ENCODE data around the gene ADGRE1.

Gene ADGRE1

DNA sequence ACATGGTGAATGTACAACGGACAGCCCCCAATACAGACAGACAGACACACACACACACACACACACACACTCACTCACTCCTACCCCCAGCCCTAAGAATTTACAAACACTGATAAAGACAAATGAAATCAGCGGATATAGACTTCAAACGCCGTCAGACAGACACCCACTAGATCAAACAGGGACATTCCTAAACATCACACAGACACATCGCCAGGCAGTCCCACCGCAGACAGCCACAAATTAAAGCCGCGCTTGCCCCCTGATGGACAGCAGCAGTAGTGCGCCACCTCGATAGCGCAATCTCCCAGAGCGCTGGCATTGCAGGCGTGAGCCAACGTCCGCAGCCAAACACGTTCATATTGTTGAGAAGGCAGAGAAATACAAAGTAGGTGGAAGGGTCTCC is 24.7 kb upstream of the ADGRE1 start (continued):
- TF ChIP-seq, protein P1, sequence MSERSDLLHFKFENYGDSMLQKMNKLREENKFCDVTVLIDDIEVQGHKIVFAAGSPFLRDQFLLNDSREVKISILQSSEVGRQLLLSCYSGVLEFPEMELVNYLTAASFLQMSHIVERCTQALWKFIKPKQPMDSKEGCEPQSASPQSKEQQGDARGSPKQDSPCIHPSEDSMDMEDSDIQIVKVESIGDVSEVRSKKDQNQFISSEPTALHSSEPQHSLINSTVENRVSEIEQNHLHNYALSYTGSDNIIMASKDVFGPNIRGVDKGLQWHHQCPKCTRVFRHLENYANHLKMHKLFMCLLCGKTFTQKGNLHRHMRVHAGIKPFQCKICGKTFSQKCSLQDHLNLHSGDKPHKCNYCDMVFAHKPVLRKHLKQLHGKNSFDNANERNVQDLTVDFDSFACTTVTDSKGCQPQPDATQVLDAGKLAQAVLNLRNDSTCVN (tag by site-specific recombination; optimal IDR thresholded peaks at IDR 0.05) = no peak
- TF ChIP-seq ZNF354C (tag by site-specific recombination; IDR thresholded peaks at IDR 0.05; ENCODE audit: borderline replicate concordance, low read depth) (no peak), SP3 (tag by site-specific recombination; IDR thresholded peaks at IDR 0.05) (no peak), ZNF76 (tag by site-specific recombination; IDR thresholded peaks at IDR 0.05; ENCODE audit: borderline replicate concordance, low read depth) (no peak), ZNF707 (tag by site-specific recombination; IDR thresholded peaks at IDR 0.05) (no peak), ZNF10 (tag by site-specific recombination; IDR thresholded peaks at IDR 0.05) (no peak), ZNF292 (tag by site-specific recombination; IDR thresholded peaks at IDR 0.05; ENCODE audit: borderline replicate concordance, low read depth) (no peak), ZNF175 (tag by site-specific recombination; IDR thresholded peaks at IDR 0.05) (no peak), HOXA7 (CRISPR knock-in tag; IDR thresholded peaks at IDR 0.05; ENCODE audit: borderline replicate concordance) (no peak), ZNF23 (tag by site-specific recombination; IDR thresholded peaks at IDR 0.05; ENCODE audit: borderline replicate concordance) (no peak), GLIS1 (tag by site-specific recombination; IDR thresholded peaks at IDR 0.05) (peak; percentile 56), ZNF510 (tag by site-specific recombination; IDR thresholded peaks at IDR 0.05; ENCODE audit: insufficient replicate concordance) (no peak), ZNF16 (tag by site-specific recombination; IDR thresholded peaks at IDR 0.05; ENCODE audit: low read depth) (no peak), ZNF747 (tag by site-specific recombination; IDR thresholded peaks at IDR 0.05) (no peak), ZNF157 (tag by site-specific recombination; IDR thresholded peaks at IDR 0.05) (no peak), ZFP3 (tag by site-specific recombination; IDR thresholded peaks at IDR 0.05; ENCODE audit: low read depth) (no peak), ZNF560 (tag by site-specific recombination; IDR thresholded peaks at IDR 0.05; ENCODE audit: borderline replicate concordance) (no peak), ZNF596 (tag by site-specific recombination; IDR thresholded peaks at IDR 0.05) (no peak), ZNF621 (tag by site-specific recombination; IDR thresholded peaks at IDR 0.05) (no peak), KLF16 (tag by site-specific recombination; IDR thresholded peaks at IDR 0.05) (no peak), MEIS1 (CRISPR knock-in tag; IDR thresholded peaks at IDR 0.05; ENCODE audit: borderline replicate concordance) (no peak), ZNF585B (tag by site-specific recombination; IDR thresholded peaks at IDR 0.05) (no peak), BCL11B (tag by site-specific recombination; IDR thresholded peaks at IDR 0.05; ENCODE audit: low read depth) (no peak), REPIN1 (tag by site-specific recombination; IDR thresholded peaks at IDR 0.05; ENCODE audit: low read depth) (no peak)
- TF ChIP-seq, protein P2, sequence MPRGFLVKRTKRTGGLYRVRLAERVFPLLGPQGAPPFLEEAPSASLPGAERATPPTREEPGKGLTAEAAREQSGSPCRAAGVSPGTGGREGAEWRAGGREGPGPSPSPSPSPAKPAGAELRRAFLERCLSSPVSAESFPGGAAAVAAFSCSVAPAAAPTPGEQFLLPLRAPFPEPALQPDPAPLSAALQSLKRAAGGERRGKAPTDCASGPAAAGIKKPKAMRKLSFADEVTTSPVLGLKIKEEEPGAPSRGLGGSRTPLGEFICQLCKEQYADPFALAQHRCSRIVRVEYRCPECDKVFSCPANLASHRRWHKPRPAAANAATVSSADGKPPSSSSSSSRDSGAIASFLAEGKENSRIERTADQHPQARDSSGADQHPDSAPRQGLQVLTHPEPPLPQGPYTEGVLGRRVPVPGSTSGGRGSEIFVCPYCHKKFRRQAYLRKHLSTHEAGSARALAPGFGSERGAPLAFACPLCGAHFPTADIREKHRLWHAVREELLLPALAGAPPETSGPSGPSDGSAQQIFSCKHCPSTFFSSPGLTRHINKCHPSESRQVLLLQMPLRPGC (tag by site-specific recombination; IDR thresholded peaks at IDR 0.05) = peak; percentile 97
- TF ChIP-seq, protein P3, sequence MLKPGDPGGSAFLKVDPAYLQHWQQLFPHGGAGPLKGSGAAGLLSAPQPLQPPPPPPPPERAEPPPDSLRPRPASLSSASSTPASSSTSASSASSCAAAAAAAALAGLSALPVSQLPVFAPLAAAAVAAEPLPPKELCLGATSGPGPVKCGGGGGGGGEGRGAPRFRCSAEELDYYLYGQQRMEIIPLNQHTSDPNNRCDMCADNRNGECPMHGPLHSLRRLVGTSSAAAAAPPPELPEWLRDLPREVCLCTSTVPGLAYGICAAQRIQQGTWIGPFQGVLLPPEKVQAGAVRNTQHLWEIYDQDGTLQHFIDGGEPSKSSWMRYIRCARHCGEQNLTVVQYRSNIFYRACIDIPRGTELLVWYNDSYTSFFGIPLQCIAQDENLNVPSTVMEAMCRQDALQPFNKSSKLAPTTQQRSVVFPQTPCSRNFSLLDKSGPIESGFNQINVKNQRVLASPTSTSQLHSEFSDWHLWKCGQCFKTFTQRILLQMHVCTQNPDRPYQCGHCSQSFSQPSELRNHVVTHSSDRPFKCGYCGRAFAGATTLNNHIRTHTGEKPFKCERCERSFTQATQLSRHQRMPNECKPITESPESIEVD (tag by site-specific recombination; IDR thresholded peaks at IDR 0.05) = no peak
- TF ChIP-seq, protein P4, sequence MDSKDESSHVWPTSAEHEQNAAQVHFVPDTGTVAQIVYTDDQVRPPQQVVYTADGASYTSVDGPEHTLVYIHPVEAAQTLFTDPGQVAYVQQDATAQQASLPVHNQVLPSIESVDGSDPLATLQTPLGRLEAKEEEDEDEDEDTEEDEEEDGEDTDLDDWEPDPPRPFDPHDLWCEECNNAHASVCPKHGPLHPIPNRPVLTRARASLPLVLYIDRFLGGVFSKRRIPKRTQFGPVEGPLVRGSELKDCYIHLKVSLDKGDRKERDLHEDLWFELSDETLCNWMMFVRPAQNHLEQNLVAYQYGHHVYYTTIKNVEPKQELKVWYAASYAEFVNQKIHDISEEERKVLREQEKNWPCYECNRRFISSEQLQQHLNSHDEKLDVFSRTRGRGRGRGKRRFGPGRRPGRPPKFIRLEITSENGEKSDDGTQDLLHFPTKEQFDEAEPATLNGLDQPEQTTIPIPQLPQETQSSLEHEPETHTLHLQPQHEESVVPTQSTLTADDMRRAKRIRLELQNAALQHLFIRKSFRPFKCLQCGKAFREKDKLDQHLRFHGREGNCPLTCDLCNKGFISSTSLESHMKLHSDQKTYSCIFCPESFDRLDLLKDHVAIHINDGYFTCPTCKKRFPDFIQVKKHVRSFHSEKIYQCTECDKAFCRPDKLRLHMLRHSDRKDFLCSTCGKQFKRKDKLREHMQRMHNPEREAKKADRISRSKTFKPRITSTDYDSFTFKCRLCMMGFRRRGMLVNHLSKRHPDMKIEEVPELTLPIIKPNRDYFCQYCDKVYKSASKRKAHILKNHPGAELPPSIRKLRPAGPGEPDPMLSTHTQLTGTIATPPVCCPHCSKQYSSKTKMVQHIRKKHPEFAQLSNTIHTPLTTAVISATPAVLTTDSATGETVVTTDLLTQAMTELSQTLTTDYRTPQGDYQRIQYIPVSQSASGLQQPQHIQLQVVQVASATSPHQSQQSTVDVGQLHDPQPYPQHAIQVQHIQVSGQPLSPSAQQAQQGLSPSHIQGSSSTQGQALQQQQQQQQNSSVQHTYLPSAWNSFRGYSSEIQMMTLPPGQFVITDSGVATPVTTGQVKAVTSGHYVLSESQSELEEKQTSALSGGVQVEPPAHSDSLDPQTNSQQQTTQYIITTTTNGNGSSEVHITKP (tag by site-specific recombination; IDR thresholded peaks at IDR 0.05) = no peak
- TF ChIP-seq, protein P5, sequence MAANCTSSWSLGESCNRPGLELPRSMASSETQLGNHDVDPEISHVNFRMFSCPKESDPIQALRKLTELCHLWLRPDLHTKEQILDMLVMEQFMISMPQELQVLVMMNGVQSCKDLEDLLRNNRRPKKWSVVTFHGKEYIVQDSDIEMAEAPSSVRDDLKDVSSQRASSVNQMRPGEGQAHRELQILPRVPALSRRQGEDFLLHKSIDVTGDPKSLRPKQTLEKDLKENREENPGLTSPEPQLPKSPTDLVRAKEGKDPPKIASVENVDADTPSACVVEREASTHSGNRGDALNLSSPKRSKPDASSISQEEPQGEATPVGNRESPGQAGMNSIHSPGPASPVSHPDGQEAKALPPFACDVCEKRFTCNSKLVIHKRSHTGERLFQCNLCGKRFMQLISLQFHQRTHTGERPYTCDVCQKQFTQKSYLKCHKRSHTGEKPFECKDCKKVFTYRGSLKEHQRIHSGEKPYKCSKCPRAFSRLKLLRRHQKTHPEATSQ (tag by site-specific recombination; IDR thresholded peaks at IDR 0.05) = no peak
- TF ChIP-seq, protein P6, sequence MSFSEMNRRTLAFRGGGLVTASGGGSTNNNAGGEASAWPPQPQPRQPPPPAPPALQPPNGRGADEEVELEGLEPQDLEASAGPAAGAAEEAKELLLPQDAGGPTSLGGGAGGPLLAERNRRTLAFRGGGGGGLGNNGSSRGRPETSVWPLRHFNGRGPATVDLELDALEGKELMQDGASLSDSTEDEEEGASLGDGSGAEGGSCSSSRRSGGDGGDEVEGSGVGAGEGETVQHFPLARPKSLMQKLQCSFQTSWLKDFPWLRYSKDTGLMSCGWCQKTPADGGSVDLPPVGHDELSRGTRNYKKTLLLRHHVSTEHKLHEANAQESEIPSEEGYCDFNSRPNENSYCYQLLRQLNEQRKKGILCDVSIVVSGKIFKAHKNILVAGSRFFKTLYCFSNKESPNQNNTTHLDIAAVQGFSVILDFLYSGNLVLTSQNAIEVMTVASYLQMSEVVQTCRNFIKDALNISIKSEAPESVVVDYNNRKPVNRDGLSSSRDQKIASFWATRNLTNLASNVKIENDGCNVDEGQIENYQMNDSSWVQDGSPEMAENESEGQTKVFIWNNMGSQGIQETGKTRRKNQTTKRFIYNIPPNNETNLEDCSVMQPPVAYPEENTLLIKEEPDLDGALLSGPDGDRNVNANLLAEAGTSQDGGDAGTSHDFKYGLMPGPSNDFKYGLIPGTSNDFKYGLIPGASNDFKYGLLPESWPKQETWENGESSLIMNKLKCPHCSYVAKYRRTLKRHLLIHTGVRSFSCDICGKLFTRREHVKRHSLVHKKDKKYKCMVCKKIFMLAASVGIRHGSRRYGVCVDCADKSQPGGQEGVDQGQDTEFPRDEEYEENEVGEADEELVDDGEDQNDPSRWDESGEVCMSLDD (tag by site-specific recombination; IDR thresholded peaks at IDR 0.05) = peak; percentile 77
